ENCODE results near the gene GAS2L3.

- TF ChIP-seq CTCF (IDR thresholded peaks at IDR 0.05) (no peak), POLR2A (IDR thresholded peaks at IDR 0.05) (no peak)
Measured at GRCh38 chr12:100651694-100652093, 78.2 kb downstream of the GAS2L3 start.

All from transverse colon (tissue), 3 donors.